GM18870 (cell line): ENCODE measurements around the gene XPO6.

Experiments
- ATAC-seq: cut with Tn5 transposase; IDR thresholded peaks from one replicate; pipeline ENCODE4 v1.9.1; 2021; ENCODE audit warnings: moderate library complexity; ENCODE audit not compliant: unreplicated experiment

XPO6 gene

DNA sequence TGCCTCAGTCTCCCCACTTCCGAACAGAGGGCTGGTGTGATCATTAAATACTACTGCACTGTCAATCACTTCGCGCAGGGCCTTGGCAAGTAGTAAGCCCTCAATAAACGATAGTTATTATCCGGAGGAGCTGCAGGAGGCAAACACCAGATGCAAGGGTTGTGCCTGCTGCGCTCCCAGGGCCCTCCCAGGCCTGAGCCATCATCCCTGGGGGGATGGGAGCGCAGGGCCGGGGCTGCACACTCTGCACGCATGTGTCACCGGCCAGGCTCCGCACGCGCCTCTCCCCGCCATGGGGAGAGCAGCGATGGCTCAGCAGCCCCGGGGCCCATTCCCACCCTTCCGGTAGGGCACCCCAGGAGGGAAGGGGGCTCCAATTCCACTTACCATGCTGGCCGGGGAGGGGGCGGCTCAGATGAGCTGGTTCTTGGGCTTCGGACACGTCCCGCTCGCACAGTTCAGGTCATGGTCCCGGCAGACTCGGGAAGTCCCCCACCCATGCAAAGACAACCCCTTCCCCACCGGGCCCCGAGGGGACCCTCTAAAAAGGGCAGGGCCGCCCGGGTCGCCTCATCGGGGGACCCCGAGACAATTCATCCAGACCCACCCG, 681 bp downstream of the XPO6 start:
- ATAC-seq: no peak

DNA sequence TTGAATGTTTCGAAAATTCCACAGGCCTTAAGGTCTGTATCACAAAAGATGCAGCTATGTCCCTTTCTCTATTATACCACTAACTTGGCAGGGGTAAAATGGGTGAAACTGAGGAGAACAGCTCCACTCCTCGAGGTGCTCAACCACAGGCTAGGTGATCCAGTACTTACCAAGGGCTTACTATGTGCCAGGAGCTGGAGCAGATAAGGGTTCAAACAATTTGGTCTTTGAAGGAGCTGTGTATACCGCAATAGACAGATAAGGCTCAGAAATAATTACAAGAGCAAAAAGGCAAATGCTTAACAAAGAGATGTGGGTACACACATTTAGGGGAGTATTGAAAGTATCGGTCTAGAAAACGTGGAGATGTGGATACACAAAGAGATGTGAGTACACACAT, 1.5 kb downstream of the XPO6 start:
- ATAC-seq: no peak

DNA sequence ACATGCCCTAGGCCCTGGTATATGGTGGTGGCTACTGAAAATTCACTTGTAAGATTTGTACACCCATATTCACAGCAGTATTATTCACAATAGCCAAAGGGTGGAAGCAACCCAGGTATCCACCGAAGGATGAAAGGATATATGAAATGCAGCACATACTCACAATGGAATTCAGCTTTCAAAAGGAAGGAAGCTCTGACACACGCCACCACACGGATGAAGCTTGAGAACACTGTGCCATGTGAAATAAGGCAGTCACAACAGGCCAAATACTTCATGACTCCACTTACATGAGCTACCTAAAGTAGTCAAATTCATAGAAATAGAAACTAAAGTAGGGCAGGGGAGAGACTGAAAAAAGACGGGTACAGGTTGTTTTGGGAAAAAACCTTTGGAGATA, 2.9 kb downstream of the XPO6 start:
- no peak for ATAC-seq

DNA sequence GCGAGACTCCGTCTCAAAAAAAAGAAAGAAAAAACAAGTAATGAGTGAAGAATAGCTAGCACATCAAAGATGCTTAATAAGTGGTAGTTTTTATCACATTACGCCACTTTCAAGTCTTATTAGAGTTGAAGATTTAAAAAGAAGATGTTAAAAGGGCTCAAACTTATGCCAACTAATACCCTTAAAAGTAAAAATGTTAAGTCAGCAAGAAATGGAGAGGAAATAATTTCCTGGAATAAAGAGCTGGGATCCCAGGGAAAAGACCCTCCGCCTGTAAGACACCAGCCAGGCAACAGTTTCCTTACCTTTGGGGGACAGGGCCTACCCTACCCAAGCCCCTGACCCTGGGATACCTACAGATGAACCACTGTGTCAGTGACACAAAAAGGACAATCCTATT, 3.6 kb downstream of the XPO6 start:
- no peak for ATAC-seq

DNA sequence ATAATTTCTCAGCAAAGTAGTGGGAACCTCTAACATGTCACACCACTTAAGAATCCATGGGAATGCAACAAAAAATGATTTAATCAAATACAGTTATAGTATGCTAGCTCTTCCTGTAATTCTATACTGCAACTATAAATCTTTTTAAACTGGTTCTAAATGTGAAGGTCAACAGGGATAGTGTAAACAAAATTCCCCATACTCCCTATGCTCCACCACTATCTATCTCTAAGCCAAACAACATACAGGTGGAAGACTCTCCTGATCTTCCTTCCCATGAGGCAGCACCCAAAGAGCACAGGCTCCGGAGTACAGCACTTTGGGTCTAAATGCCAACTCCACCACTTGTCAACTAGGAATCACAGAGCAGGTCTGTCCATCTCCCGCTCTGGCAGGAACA, 4.4 kb downstream of the XPO6 start:
- no peak for ATAC-seq

DNA sequence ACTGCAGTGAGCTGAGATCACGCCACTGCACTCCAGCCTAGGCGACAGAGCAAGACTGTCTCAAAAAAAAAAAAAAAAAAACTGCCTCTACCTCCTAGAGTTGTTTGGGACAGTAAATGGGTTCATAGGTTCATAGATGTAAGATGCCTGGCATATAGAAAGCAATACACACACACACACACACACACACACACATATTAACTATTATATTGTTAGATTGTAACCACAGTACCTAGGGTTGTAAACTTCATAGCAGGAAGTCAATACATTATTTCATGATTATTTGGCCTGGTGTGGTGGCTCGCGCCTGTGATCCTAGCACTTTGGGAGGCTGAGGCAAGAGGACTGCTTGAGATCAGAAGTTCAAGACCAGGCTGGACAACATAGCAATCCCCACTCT, 5.8 kb downstream of the XPO6 start:
- ATAC-seq: no peak

DNA sequence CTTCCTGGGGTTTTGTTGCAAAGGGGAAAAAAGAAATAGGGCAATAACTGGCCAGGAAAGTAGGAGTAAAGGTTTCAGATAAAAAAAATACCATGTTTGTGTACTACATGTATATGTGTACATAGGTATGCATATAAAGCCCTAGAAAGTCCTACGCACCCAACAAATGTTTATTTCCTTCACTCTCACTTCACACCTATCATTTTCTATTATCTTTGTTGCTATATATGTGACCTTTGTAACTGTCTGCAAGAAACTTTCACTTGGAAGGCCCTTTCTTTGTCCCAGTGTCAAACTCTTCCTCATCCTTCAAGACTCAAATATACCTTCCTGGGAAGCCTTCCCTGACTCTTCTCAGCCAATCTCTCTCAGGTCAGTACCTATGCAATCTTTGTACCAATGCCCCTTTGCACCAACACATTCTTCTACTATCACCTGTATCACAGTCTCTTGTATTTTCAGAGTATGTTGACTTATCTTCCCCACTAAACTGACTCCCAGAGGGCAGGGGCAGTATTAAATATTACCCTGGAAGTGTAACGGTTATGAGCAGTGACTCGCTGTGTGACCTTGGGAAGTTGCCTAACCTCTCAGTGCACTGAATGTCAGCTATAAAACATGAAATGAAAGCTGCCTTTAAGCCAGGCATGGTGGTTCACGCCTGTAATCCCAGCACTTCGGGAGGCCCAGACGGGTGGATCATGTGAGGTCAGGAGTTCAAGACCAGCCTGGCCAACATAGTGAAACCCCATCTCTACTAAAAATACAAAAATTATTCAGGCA, 6.5 kb downstream of the XPO6 start:
- no peak for ATAC-seq

DNA sequence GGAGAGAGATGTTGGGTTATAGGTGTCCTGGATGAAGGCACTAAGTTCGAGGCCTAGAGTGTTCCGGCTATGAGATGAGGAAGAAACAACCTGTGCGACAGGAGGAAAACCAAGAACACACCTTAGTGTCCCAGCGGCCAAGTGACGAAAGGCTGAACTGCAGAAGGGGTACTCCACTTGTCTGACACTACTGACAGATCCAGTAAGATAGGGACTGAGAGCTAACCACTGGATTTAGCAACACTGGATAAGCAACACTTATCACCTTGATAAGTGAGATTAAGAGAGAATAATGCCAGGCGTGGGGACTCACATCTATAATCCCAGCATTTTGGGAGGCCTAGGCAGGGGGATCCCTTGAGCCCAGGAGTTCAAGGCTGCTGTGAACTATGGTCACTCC, 7.1 kb downstream of the XPO6 start:
- ATAC-seq: no peak

DNA sequence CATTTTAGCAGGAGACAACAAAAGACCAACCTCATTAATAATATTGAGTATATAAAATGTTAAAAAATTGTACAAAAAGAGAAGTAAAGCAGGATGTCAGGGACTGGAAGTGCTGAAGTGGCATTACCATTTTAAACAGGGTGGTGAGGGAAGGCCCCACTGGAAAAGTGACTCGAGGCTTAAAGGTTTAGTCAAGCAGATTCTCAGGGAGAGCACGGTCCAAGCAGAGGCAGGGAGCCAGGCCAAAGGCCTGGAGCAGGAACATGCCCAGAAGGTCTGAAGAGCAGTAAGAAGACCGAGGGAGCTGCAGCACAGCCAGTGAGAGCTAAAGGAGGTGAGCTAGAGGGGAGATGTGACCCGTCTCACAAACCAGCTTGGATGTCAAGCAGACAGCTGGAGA, 7.6 kb downstream of the XPO6 start:
- ATAC-seq: no peak

DNA sequence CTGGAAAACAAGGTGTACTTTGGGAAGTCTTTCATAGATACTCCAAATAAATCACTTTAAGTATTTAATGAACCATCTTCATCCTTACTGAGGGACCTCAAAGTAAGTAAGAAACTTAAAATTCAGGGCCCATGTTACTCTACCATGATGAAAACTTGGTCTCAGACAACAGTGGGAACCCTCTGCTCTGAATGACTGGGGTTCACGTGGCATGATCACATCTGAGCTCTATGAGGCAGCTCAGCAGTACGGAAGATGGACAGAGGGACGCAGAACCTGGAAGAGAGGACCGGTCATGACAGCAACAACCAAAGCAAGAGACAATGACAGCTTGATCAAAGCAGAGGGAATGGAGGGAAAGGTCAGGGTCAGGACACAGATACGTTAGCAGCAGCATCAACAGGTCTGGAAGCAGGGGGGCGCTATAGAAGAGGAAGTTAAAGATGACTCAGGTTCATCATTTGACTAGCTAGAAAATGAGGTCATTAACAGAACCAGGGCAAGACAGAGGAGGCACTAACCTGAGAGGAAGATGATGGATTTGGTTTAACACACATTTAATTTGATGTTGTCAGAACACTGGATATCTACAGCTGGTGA, 9.5 kb downstream of the XPO6 start:
- no peak for ATAC-seq

DNA sequence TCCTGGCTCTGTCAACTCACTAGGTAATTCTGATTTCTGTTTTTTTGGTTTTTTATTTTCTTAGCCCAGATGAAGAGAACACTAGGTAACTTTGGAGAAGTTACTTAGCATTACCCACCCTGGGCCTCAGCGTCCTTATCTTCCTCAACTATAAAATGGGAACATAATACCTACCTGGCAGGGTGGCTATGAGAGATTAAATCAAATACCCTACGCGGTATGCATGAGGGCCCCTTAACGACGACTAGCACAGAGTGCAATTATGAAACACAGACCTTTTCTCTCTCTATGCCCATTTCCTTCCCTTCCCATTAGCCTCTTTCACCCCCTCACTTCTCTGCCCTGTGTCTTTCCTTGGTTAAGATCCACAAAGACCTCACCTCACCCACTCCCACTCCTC, 11.1 kb downstream of the XPO6 start:
- no peak for ATAC-seq

DNA sequence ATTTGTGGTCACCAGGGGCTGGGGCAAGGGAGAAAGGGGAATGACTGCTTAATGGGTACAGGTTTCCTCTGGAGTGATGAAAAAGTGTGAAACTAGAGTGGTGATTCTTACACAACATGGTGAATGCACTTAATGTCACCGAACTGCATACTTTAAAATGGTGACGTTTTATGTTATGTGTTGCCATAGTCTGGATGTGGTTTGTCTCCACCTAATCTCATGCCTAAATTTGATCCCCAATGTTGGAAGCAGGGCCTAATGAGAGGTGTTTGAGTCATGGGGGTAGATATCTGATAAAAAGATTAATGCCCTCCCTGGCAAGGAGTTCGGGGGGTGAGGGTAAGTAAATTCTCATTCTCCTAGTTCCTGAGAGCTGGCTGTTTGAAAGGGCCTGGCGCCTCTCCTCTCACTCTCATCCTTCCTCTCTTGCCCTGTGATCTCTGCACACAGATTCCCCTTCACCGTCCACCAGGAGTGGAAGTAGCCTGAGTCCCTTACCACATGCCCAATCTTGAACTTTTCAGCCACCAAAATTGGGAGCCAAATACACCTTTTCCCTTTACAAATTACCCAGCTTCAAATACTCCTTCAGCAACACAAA, 15.3 kb downstream of the XPO6 start:
- no peak for ATAC-seq

DNA sequence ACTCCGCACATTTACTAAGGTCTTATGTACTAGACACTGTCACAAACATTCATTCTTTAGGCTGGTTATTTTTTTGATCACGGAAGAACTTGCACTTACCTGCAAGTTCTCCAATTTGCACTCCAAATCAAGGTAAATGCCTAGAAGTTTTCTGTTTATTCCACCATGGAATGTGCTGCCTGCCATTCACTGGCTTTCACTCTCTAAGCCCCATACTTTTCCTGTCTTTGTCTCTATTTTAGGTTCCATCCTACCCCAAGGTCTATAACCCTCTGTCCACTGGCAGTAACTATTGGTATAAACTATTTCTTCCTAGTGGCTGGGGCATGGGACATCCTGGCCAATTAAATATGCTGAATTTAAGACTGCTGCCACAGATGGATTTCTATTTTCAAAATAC, 15.9 kb downstream of the XPO6 start:
- no peak for ATAC-seq

DNA sequence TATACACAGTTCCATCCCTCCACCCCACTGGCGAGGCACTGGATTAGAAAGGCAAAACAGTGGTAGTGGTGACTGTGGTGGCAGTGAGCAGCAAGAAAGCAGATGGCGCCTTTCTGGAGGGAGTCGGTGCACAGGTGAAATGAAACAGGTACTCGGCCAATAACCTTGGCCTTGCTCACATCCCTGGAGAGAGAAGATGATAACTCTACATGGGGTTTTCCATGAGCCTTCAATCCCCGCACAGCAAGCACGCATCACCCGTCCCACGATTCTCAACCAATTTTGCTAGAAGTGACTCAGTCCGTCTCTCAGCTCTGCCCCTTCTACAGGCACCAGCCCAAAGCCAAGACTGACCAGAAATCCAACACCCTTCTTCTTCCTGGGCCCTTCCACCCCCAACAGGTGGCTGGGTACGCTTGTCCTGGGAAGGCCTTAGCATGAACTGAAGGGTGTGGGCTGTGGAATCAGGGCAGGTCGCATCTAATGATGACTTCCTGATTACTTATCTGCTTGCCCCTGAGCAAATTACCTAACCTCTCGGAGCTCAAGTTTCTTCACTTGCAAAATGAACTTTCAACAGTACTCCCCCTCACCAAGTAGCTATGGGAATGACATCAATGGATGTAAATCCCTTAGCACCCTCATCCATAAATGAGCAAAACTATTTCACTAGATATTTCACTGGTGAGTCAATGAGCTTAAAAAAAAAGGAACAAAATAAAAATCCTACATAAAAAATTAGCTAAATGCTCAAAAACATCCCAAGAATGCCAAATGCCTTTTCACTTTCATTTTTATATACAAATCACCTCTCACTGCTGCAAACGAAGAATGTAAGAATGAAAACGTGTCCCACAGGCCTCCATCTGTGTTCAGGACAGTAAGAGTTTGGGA, 18.0 kb downstream of the XPO6 start:
- peak; percentile 27 for ATAC-seq

DNA sequence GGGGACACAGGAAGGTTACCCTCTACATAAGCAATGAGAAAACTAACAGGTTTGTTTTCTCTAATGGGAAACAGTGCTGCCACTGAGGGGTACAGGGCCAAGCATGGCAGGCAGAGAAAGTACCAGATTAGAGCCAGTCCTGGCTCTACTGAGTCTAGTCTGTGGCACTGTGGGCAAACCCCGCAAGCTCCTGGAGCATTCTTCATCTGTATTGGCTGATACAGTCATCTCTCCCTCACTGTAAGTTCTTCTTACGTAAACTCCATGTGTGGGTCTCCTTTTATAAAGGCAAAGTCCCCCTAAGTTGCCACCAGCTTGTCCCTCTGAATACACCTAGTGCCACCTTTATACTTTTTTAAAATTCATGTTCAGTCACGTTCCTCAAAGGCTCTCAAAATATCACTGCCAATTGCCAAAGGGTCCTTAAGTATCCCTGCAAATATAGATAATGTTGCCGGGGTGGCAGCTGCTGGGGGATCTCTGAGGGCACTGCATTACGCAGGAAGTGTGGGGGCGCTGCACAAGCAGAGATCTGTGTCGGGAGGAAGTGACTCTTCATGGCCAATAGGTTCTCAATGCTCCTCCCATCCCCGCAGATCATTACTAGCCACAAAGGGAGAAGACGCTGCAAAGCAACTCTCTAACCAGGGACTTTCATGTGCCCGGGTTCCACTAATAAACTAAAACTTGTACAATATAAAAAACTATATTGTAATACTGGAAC, 18.8 kb downstream of the XPO6 start:
- ATAC-seq: peak; percentile 42

DNA sequence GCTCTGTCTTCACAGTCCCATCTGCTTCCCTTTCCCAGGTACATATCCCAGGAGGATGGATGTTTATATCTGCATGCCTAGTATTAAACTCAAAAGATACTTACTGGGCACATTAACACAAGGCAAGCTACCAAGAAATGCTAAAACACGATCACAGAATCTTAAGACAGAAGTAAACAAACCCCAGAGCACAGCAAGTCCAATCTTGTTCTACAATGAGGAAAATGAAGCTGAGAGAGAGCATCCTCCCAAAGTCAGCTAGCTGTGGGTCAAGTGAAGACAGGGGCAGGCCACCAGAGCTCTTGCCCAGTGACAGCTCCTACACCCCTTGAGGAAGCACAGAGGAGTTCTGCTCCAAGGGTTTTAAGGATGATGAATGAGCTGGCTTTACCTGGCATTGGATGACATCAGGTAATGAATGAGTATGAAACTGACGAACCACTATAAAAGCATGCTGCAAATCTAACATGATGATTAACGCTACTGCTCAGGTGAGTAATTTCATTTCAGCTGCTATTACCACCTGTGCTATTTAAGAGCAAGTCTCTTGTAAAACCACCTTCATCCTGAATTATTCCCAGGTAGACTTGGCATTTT, 20.3 kb downstream of the XPO6 start:
- no peak for ATAC-seq

DNA sequence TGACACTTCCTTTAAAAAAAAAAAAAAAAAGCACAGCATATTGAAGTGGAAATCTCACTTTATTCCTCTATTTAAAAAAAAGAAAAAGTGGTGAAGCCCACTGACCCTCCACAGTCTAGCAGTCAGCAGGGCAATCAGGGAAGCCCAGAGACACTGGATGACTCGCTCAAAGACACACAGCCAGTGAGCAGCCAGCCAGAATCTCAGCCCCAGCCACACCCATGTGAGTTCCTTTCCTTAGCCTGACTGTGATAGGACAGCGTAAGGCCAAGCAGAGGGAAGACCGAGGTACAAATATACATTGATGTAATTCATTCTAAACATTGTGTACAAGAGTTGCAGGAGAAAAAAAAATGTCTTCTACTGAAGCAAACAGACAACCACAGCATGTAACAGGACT, 22.5 kb downstream of the XPO6 start:
- ATAC-seq: no peak

DNA sequence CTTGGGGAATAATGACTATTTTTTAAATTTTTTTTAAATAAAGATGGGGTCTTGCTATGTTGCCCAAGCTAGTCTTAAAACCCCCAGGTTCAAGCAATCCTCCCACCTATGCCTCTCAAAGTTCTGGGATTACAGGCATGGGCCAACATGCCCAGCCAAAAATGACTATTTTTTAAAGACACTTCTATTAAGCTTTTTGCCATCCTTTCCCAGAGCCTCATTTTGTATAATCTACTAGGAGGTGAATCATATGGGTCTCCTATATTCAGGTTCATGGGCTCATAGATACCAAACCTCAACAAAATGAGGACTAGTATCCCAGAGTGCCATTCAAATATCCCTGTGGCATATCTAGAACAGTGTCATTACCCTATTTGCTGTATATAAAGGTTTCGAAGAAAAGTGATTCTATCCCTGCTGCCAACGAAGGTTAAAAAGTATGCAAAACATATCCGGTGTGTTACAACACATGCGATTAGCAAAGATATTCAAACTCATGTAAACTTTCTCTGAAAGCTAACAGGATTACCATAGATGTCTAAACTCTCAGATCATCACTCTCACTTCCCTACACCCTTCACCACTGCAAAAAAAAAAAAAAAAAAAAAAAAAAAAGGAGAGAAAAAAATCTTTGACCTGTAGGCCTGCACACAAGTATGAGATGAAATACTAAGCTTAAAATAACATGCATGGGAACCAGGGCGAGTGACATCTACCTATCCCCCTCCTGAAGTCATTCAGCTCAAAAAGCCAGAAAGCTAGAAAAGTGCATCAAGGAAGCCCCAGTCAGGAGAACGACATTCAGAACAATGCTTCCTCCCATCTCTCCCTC, 23.5 kb downstream of the XPO6 start:
- peak; percentile 67 for ATAC-seq

DNA sequence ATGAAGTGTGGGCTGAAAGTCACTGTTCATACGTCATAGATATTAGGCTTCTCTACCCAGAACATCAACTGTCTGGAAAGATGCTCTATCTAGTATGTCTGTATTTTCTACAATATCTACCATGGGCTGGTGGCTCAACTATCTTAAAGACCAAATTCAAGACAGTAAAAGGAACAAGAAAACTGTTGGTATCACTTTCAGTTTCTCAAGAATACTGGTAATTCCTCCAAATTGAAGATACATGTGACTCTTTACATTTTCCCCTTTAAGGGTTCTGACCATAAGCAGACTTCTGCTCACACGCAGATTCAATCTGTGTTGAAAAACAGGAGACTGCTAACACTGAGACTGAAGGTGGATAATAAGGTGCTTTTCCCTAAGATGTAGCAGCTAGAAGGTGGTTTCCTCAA, 24.2 kb downstream of the XPO6 start:
- peak; percentile 45 for ATAC-seq
